Hepatic stellate cell (primary cell): ENCODE results near the gene RXFP1.
"Not testable (repeated sequence)": the region's sequence is repeated elsewhere in the genome, so short reads cannot be mapped to it uniquely, and the experiment has no call there.

Experiments used
- DNase-seq: peaks from one replicate; pipeline ENCODE4 v3.0.0; 2011; ENCODE audit warnings: low spot score

The RXFP1 gene

DNA sequence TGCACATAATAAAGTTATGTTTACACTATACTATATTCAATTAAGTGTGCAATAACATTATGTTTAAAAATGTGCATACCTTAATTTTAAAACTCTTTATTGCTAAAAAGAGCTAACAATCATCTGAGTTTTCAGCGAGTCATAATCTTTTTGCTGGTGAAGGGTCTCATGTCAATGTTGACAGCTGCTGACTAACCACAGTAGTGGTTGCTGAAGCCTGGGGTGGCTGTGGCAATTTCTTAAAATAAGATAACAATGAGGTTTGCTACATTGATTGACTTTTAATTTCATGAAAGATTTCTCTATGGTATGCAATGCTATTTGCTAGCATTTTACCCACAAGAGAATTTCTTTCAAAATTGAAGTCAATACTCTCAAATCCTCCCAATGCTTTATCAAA, 91.4 kb downstream of the RXFP1 start:
- no peak for DNase-seq

DNA sequence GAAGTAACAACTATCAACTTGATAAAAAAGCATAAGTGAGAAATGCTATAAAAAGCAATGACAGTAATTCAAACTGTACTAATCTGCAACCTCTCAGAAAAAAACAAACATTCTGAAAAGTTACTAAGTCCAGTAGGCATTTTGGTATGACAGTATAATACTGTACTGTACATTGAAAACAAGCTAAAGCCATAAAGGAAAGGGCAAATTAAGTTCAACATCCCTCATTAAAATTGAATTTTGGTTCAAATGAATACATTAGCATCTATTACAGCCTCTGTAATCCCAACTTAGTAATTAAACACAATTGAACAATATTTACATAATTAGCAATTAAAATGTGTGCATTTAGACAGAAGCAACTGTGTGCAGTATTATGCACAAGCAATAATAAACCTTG, 96.3 kb downstream of the RXFP1 start:
- no peak for DNase-seq

DNA sequence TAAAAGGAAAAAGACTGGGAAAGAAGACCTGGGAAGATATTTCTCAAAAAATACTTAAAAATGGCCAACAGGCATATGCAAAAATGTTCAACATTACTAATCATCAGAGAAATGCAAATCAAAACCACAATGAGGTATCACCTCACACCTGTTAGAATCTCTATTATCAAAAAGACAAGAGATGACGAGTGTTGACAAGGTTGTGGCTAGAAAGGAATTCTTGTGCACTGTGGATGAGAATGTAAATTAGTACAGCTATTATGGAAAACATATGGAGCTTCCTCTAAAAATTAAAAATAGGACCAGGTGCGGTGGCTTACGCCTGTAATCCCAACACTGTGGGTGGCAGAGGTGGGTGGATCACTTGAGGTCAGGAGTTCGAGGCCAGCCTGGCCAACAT, 100.0 kb downstream of the RXFP1 start:
- no peak for DNase-seq

DNA sequence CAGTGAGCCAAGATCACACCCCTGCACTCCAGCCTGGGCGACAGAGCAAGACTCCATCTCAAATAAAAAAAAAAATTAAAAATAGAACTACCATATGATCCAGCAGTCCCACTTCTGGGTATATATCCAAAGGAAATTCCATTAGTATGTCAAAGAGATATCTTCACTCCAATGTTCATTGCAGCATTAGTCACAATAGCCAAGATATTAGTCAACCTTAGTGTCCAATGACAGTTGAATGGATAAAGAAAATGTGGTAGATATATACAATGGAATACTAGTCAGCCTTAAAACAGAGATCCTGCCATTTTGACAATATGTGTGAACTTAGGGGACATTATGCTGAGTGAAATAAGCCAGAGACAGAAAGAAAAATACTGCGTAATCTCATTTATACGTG, 100.6 kb downstream of the RXFP1 start:
- DNase-seq: no peak

DNA sequence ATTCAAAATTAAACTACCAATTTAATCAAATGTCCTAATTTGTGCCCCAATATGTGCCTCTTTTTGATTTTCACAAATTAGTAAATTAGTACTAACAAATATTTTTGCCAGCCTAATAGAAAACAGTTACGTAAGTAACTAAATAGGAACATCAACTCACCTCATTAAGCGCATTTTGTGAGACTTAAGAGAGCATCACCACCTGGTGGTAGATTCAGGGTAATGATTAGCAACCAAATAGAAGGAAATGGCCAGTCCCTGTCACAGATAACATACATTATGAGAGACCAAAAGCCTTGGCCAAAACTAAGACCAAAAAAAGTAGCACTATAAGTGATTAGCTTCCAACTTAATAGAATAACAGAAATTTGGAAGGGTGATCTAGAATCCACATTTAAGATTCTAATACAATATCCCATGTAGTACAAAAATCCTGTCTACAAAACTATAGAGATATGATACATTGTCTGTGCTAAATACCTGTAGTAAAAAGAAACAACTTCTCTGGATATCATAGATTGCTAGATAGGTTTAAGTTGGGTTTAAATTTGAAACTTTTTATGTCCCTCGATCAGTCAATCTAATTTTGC, 103.3 kb downstream of the RXFP1 start:
- DNase-seq: no peak

DNA sequence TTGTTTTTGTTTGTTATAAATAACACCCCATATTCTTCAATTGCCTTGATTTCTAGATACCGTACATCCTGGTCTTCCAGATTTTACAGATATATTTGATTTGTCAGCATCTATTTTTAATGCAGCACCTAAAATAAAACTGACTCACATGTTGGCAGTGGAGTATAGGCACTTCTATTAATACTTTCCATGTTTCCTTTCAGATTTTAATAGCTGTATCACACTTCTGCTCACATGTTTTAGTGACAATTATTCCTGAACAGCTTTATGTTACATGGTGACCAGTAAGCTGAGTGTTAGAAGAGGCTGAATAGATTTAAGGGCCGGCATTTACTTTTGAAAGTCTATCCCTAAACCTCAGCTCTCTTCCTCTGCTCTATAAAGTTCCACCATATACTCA, 103.9 kb downstream of the RXFP1 start:
- no peak for DNase-seq

DNA sequence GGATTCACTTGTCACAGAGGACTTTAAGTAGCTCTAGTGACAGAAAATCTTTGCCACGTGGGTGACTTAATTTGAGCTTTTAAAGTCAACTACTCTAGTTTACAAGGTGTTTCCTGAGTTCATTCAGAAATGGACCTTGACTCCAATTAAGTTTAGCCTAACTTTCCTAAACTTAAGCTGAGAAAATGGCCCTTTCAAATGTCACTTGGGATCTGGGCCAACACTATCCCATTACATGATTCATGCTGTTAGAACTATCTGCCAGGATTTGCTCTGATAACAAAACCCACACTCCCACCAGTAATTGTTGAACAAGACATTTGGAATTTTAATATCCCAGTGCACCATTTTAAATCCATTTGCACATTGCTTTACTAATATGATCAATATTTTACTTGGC, 109.2 kb downstream of the RXFP1 start:
- DNase-seq: peak; percentile 25

DNA sequence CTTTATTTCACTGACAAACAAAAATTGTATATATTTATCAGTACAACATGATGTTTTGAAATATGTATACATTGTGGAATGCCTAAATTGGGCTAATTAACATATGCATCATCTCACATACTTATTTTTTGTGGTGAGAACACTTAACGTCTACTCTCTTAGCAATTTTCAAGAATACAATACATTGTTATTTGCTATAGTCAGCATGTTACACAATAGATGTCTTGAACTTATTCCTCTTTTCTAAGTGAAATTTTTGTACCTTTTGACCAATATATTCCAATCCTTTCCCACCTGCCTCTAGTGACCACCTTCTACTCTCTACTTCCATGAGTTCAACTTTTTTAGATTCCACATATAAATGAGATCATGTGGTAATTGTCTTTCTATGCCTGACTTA, 114.9 kb downstream of the RXFP1 start:
- DNase-seq: no peak

DNA sequence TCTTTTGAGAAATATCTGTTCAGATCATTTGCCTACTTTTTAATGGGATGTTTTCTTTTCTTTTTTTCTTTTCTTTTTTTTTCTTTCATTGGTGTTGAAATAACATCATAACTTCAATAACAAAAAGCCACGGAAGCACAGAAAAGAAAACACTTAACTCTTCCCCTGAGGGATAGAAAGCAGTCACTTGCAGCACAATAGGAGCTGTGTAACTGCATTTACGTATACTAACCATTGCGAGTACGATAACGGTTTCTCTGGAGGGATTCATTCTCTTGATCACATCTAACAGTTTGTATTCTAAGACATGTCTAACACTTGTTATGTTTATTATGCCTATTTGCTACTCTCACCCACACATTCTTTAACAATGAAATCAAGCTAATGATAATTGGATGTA, 122.7 kb downstream of the RXFP1 start:
- DNase-seq: no peak

DNA sequence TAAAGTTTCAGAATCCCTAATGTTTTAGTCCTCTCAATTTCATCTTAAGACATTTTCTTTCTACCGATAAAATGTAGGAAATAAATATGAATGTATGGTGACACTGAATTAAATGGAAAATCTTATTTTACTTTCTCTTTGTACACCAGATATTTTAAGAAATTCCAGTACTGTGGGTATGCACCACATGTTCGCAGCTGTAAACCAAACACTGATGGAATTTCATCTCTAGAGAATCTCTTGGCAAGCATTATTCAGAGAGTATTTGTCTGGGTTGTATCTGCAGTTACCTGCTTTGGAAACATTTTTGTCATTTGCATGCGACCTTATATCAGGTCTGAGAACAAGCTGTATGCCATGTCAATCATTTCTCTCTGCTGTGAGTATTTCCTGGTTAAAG, 123.1 kb downstream of the RXFP1 start:
- no peak for DNase-seq

DNA sequence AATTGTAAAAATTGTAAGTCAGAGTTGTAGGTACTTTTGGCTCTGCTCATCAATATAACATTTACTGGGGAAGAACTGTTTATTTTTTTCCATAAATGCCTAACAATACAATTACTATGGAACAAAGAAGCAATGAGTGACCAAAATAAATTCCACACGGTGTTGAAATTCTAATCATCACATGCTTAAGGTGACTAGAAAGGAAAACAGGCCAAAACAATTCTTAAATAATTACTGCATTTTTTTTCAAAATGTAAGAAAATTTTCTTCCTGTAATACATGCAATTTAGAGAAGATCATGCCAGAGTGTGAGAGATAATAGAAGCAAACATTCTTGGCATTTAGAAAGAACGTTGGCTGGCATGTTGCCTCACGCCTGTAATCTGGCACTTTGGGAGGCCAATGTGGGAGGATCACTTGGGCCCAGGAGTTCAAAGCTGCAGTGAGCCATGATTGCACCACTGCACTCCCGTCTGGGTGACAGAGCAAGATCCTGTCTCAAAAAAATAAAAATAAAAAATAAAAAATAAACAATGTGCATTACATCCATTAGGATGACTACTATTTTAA, 127.5 kb downstream of the RXFP1 start:
- no peak for DNase-seq

DNA sequence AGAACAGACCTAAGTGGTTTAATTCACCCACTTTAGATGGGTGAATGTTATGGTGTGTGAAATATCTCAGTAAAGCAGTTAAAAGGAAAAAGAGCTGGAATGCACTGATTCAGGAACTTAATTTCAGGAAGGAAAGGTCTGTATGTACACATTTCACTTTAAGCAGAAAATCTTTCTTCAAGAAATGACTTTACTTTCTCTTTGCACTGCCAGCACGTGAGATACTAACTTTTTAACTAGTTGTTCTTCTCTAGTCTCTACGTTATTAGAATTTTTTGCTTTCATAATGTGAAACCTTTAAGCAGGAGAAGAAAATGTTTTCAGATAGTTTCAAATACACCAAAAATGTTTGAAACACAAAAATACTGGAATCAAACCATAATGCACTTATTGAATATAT, 131.2 kb downstream of the RXFP1 start:
- no peak for DNase-seq

DNA sequence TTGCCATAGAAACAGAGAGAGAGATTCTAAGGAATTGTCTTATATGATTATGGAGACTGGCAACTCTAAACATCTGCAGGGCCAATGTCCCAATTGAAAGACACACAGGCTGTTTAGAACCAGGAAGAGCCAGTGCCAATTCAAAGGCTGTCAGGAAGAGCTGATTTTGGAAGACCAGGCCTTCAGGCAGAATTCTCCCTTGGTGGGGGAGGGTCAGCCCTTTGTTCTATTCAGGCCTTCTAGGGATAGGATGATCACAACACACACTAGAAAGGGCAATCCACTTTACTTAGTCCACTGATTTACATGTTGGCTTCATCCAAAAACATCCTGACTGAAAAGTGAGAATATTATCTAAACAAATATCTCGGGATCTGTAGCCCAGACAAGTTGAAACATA, 134.8 kb downstream of the RXFP1 start:
- DNase-seq: no peak

DNA sequence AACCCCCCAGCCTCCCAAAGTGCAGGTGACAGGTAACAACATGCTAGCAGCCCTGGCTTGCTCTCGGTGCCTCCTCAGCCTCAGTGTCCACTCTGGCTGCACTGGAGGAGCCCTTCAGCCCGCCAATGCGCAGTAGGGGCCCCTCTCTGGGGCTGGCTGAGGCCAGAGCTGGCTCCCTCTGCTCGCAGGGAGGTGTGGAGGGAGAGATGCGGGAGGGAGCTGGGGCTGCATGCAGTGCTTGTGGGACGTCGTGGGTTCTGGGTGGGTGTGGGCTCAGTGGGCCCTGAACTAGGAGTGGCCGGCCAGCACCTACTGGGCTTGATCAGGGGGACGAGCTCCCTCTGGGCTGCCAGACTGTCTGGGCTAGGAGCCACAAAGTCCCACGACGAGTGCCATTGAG, 135.6 kb downstream of the RXFP1 start:
- DNase-seq: no peak

DNA sequence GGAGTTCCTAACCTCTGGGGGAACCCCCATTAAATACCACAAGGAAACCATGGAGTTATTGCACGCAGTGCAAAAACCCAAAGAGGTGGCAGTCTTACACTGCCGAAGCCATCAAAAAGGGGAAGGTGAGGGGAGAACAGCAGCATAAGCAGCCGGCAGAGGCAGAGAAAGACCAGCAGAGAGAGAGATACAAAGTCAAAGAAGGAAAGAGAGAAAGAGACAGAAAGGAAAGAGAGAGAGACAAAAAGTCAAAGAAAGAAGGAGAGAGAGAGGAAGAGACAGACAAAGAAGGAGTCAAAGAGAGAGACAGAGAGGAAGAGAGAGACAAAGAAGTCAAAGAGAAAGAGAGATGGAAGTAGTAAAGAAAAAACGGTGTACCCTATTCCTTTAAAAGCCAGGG, 141.6 kb downstream of the RXFP1 start:
- not testable (repeated sequence) for DNase-seq

DNA sequence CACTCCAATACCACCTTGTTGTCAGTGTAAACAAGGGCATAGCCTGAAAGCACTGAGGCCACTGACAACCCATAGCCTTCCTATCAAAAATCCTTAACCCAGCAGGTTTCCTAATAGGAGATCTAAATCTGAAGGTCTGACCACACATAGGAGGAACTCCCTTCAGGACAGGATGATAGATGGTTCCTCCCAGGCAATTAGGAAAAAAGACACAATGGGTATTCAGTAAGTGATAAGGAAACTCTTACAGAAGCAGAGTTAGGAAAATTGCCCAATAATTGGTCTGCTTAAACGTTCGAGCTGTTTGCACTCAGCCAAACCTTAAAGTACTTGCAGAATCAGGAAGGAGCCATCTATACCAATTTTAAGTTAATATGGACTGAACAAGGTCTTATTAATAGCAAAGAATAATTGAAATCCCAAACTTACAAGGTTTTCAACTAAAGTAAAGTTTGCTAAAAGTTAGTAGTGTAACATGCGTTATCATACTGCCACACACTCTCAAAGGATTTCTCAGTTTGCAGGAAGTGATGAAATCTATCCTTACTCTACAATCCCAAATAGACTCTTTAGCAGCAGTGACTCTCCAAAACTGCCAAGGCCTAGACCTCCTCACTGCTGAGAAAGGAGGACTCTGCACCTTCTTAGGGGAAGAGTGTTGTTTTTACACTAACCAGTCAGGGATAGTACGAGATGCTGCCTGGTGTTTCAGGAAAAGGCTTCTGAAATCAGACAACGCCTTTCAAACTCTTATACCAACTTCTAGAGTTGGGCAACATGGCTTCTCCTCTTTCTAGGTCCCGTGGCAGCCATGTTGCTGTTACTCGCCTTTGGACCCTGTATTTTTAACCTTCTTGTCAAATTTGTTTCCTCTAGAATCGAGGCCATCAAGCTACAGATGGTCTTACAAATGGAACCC, 142.3 kb downstream of the RXFP1 start:
- DNase-seq: not testable (repeated sequence)

DNA sequence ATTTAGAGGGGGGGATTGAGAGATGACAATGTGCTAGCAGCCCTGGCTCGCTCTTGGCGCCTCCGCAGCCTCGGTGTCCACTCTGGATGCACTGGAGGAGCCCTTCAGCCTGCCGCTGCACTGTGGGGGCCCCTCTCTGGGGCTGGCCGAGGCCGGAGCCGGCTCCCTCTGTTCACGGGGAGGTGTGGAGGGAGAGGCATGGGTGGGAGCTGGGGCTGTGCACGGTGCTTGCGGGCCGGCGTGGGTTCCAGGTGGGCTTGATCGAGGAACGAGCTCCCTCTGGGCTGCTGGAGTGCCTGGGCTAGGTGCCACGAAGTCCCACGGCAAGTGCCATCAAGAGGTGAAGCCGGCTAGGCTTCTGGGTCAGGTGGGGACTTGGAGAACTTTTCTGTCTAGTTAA, 143.1 kb downstream of the RXFP1 start:
- no peak for DNase-seq

DNA sequence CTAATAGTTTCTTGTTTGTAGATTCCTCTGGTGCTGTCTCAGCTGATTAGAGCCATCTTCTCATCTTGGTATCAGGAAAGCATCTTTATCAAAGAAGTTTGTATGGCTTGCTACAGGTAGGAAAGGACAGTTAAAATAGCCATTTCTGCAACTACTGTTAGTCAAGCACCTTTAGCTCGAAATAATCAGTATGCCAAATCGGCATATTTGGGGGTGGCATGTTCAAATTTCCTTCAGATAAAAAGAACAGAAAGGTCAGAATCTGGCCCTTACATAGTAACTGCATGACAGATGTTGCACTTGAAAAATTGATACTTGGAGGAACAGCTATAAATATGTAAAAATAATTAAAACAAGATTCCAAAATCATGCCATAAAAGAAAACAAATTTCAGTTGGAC, 145.2 kb downstream of the RXFP1 start:
- no peak for DNase-seq

DNA sequence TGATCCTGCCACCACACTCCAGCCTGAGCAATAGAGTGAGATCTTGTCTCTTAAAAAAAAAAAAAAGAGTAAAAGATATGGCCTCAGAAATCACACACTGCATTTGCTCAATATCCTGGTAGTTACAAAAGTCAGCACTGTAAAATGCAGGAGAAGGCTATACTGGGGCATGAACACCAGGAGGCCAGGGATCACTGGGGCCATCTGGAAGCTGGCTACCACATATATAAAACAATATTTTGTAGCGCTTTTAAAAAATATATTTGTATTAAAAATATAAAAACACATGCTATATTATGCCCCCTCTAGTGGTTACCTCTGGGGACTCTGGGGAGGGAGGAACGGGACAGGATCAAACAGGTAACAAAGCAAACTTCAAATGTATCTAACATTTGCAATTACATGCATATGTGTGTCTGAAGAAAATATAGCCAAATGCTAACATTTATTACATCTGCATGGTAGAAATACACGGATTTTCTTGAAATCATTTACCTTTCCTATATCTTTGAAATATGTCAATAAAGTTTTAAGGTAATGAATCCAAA, 146.0 kb downstream of the RXFP1 start:
- DNase-seq: peak; percentile 57

DNA sequence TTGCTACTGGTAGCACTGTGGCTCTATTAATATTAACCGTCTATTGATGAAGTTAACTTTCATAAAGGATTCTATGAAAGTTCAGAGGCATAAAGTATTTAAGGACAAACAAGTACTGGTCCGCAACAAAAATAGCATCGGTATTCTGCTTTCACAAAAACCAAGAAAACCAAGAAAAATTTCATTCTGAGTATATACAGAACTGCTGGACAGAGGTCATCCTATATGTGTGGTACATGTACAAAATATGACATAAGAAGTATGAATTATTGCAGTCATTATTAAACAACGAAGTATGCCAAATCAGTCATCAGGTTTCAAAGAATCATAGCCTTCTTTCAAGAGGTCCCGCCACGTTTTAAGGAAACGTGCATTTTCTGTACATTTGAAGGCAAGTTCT, 147.6 kb downstream of the RXFP1 start:
- no peak for DNase-seq

DNA sequence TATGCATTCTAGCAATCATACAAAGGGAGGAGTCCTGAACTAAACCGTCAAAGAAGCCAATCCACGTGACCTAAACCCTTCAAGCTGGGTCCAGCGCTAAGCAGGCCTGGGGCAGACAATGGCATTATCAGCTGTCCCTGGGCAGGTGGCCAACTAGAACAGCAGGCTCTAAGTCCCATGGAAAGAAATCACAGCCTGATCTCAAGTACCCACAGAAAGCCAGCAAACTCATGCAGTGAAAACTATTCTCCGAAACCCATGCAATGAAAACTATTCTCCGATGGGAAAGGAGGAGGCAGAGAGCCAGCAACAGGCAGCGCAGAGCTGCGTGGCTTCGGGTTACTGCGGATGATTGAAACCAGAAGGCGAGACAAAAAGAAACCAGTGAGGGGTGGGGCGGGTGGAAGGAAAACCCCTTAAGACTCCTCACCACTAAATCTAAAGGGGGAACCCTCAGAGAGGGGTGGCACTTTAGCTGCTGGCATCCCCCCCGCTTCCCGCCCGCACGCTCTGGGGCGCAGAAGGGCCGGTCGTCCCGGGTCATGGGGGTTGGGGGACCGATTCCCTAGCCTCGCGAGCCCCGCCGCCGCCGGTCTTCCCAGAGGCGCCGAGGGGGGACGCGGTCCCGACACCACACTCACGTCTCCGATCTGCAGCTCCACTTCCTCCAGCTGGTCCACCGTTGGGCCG, 149.4 kb downstream of the RXFP1 start:
- peak; percentile 66 for DNase-seq

DNA sequence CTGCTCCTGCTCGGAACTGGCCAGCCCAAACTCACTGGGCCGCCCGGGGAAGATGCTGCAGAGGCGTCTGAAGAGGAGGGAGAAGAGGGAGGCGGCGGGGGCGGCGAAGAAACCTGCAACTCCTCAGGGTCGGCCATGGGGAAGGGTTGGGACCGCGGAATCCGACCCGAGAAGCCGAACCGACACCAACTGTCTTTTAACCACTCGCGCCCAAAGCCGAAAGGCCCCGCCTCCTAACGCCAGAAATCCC, 149.9 kb downstream of the RXFP1 start, which contains the start of gene C4orf46:
C4orf46 (minus strand) TSS at position 223 of the 250 bp plus-strand sequence; CDS start at position 137, 86 bp downstream.
- DNase-seq: no peak
